AG09309 (cell line): Measurements from ENCODE around the gene LCP2.

Experiments used
- DNase-seq: peaks from one replicate; pipeline ENCODE4 v3.0.0-alpha.2; 2010; ENCODE audit warnings: low read depth
- H3K4me3 ChIP-seq: 2 replicates; pipeline ENCODE4 v1.5.1; 2011; ENCODE audit warnings: mild to moderate bottlenecking, low read depth, low read length, moderate library complexity; ENCODE audit not compliant: control insufficient read depth
- TF ChIP-seq, protein P1 (sequence below): IDR thresholded peaks from 2 replicates; pipeline ENCODE4 v1.5.1; 2011; ENCODE audit warnings: mild to moderate bottlenecking, low read depth, low read length, inconsistent platforms; ENCODE audit not compliant: insufficient read depth, control insufficient read depth; ENCODE audit errors: missing control alignments

The LCP2 gene

GRCh38 chr5:170301149-170301548 is 3.6 kb upstream of the LCP2 start:
- TF ChIP-seq, protein P1, sequence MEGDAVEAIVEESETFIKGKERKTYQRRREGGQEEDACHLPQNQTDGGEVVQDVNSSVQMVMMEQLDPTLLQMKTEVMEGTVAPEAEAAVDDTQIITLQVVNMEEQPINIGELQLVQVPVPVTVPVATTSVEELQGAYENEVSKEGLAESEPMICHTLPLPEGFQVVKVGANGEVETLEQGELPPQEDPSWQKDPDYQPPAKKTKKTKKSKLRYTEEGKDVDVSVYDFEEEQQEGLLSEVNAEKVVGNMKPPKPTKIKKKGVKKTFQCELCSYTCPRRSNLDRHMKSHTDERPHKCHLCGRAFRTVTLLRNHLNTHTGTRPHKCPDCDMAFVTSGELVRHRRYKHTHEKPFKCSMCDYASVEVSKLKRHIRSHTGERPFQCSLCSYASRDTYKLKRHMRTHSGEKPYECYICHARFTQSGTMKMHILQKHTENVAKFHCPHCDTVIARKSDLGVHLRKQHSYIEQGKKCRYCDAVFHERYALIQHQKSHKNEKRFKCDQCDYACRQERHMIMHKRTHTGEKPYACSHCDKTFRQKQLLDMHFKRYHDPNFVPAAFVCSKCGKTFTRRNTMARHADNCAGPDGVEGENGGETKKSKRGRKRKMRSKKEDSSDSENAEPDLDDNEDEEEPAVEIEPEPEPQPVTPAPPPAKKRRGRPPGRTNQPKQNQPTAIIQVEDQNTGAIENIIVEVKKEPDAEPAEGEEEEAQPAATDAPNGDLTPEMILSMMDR = no peak
- H3K4me3 ChIP-seq = no peak overlapping the region
- DNase-seq = no peak

GRCh38 chr5:170300361-170301013 is 2.9 kb upstream of the LCP2 start:
- no peak for DNase-seq
- TF ChIP-seq, protein P1 = no peak
- no peak overlapping the region for H3K4me3 ChIP-seq

- TF ChIP-seq, protein P1 = no peak
- H3K4me3 ChIP-seq = no peak overlapping the region
- no peak for DNase-seq
These were observed 515 bp downstream of the LCP2 start for GRCh38 chr5:170296935-170297588.

DNA sequence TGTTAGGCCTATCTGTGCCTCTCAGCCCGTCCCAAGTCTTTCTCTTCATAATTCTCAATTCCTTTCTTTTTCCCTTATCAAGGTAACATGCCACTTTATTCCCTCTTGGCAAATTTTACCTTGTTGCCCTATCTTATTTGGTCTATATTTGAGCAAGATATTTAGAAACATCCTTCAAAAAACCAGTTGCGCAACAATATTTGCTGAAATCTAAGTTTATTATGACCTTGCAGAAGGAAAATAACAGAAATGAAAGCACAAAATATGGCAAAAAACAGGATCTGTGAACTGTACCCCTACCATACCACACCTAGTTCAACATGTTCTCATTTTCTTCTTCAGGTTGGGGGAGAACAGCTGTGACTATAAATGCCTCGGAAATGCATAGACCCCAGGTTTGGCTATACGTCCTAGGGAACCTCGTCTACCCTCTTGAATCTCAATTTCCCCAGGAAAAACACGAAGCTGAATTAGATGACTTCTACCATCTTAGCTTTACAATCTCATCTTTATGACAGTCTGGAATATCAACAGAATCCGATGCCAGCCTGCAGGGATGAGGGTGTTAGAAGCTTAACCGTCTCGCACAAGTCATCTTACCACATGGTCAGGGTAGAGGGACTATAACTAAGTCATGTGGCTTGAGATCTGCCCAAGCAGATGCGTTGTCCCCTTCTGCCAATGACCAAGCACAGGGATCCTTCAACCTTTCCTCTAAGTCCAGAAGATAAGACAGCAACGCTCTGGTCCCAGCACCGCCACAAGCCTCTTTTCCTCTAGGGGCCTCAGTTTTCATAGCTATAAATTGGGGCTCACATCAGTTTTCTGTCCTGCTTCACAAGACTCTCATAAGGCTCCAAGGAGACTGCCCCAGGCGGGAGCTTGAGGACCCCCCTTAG is 1.3 kb downstream of the LCP2 start:
- H3K4me3 ChIP-seq = no peak overlapping the region
- DNase-seq = no peak
- TF ChIP-seq, protein P1 = no peak

DNA sequence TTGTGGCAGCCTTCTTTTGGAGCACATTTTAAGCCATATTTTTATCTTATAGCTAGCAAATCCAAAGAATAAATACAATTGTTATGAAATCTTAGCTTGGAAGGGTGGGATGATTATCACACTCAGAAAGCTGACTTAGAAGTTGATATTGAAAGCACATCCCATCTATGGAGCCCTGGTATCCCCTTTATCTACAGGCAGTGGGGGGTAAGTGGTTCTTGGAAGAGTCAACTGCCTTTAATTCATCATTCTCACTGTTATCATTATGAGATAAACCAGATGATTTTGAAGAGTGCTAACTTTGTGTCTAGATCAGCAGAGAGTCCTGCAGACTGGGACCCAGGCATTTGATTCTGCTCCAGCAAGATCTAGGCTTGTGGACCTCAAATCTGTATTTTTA is 3.0 kb downstream of the LCP2 start:
- DNase-seq = no peak
- H3K4me3 ChIP-seq = no peak overlapping the region
- TF ChIP-seq, protein P1 = no peak

DNA sequence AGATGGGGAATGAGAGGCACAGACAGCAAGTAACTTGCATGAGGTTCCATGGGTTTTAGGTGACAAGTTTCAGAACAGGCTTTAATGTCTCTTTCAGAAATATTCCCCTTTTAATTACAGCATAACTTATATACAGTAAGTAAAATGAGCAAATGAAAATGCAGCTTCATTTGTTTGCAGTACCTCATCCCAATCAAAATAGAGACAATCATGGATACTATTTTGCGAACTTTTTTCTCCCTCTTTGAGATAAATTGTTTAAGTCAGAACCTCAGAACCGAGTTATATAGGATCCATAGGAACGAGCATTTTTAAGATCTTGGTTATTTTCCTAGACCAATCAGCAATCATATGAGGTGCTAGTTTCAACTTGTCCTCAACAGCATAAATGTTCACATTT is 3.5 kb downstream of the LCP2 start:
- TF ChIP-seq, protein P1 = no peak
- no peak for DNase-seq
- no peak overlapping the region for H3K4me3 ChIP-seq
